ENCODE results near the gene CCNY.
"Not testable (repeated sequence)": the region's sequence is repeated elsewhere in the genome, so short reads cannot be mapped to it uniquely, and the experiment has no call there.

CCNY gene

DNA sequence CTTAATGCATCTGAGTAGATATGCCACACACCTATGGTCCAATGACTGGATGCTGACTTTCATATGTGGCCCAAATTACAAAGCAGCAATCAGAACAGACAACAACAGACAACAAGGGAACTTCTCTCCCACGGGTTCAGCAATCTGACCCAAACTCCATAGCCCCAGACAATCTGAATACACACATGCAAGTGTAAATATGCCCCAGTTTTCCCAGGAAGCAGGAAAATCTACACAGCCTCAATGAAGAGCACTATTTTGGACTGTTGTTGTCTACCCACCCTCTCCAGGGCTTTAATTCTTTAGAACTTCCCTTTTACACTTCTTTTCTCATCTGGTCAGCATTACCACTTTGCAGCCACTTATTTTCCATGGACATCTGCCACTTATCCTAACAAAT, 2.0 kb upstream of the CCNY start:
- no peak for DNase-seq (ENCODE audit: low read depth)

DNA sequence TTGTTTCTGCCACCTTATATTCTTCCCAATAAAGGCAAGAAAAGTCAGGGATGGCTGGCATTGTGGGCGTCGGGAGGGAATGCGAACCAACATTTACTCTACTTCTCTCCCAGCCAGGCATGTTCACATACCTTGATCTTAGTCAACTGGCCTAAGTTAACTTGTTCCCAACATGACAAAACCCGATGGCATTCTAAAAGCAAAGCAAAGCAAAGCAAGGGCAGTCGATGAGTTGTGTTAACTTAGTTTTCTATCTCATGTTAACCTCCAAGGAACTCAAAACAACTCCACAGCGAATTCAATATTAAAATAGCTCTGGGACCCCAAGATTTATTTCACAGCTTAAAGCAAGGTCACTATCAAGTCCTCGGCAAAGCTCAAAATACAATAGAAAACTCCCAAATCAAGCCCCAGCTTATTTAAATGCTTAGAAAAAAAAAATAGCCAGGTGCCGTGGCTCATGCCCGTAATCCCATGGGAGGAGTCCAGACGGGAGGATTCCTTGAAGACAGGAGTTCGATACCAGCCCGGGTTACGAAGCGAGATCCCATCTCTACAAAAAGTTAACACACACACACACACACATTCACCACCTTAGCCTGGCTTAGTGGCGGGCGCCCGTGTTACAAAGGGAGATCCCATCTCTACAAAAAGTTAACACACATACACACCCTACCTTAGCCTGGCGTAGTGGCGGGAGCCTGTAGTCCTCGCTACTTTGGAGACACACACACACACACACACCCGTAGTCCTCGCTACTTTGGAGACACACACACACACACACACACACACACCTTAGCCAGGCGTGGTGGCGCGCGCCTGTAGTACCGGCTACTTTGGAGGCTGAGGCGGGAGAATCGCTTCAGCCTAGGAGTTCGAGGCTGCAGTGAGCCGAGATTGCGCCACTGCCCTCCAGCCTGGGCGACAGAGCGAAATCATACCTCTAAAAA, 901 bp upstream of the CCNY start:
- DNase-seq (ENCODE audit: low read depth): no peak

- no peak for DNase-seq (ENCODE audit: low read depth)
These were observed 863 bp downstream of the CCNY start for GRCh38 chr10:35336921-35337823.

- no peak for DNase-seq (ENCODE audit: low read depth)
These were observed 3.6 kb downstream of the CCNY start for GRCh38 chr10:35339942-35340341.

- no peak for DNase-seq (ENCODE audit: low read depth)
These were observed 4.7 kb downstream of the CCNY start for GRCh38 chr10:35340975-35341374.

GRCh38 chr10:35341521-35341920, 5.2 kb downstream of the CCNY start:
- no peak for DNase-seq (ENCODE audit: low read depth)

DNA sequence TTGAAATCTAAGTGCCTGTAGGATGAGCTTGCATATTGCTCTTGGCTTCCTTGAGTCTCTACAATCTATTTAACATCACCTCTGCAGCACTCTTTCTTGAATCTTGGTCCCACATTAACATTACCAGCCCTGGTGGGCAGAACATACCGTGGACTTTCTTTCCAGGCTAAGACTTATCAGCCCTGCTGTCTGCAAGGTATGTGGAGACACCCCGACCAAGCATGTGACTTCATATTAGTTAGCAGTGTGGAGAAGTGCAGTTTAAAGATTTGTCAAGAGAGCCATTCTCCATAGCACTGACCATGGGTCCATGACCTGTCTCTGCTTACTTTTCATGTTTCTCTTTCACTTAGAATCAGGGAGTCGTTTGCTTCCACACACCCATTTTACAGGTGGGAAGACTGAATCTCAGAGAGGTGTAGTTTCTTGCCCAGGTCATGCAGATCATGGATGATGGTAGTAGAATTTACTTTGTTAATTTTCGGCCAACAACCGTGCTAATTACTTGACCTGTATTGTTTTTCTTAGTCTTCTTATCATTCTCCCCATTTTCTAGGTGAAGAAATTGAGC, 6.0 kb downstream of the CCNY start:
- DNase-seq (ENCODE audit: low read depth): no peak

DNA sequence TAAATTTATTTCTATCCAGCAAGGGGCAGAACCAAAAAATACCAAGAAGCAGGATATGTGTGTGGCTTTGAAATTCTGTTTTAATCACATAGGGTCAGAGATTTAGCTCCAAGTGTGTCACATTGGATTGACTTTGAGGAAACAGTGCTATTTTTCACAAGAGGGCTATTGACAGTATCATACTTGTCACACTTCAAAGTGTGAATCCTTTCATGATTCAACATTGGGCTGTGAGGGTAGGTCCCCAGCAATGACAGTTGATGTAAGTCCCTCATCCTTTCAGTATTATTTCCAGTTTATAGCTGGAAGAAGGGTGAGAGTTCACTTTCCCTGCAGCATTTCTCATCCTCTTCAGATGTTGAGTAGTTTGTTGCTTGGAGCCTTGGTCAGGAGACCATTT, 7.4 kb downstream of the CCNY start:
- DNase-seq (ENCODE audit: low read depth): no peak

DNA sequence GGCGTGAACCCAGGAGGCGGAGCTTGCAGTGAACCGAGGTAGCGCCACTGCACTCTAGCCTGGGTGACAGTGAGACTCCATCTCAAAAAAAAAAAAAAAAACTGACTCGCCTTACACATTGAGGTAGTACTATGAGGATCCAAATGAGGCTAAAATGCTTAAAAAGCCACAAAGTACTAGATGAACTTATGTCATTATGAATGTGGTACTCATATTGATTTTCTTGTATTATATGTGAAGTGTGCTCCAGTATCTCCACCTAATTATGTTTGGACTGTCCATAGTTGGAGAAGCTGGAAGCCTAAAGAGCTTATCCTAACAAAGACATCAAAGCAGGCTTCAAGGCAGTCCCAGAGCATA, 9.1 kb downstream of the CCNY start:
- no peak for DNase-seq (ENCODE audit: low read depth)

DNA sequence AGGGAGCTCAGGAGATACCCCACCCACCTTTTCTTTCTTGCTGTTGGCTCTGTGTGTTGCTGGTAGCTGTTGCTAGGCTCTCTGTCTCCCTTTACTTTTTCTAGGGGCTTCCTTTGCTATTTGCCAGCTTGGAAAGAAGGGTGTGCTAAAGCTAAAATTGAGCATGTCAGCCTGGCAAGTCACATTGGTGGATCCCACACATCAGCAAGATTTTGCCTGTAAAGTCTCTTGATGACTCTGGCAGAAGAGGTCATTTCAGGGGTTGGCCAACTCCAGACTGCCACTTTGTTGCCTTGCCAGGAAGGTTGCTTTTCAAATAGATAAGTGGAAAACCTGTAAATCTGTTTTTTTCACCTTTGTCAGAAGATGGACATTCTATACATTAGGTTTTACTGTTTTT, 9.9 kb downstream of the CCNY start:
- DNase-seq (ENCODE audit: low read depth): no peak

DNA sequence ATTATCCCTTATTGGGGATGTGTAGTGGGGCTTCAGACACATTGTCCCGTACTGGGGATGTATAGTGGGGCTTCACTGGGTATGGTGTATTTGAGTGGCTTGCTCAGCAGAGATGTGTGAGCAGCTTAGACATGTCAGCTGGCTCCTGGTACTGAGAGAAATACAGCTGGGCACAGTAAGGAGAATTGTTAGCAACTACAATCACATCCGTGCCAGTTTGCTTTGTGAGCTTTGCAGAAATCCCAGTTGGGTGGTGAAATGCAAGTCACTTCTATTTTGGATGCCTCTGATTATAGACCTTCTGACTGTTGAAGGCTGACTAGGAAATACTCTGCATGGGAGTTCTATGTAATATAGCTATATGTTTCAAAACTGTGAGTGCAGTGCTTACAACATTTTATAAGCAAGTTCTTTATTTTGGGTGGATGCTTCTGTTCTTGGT, 10.8 kb downstream of the CCNY start:
- no peak for DNase-seq (ENCODE audit: low read depth)

- no peak for DNase-seq (ENCODE audit: low read depth)
These were observed 11.7 kb downstream of the CCNY start for GRCh38 chr10:35347899-35348608.

- DNase-seq (ENCODE audit: low read depth): no peak
These were observed 12.5 kb downstream of the CCNY start for GRCh38 chr10:35348609-35349388.

- no peak for DNase-seq (ENCODE audit: low read depth)
These were observed 13.1 kb downstream of the CCNY start for GRCh38 chr10:35349389-35349915.

DNA sequence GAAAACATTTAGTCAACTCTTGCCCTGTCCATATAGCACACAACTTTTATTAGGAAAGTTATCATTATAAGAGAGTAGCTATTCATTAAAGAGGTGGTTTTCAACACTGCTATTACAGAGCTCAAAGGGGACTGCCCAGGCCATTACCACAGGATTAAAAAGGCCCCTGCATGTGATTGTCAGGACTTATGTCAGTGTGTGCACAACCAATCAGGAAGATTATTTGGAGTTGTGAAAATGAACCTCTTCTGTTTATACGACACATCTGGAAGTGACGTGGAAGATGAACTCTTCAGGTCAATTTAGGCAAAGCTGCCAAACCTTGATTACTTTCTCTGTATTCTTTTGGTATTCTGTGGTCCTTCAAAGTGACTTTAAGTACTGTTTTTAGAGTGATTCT, 14.7 kb downstream of the CCNY start:
- DNase-seq (ENCODE audit: low read depth): no peak

- DNase-seq (ENCODE audit: low read depth): no peak
These were observed 15.8 kb downstream of the CCNY start for GRCh38 chr10:35352097-35352496.

GRCh38 chr10:35352512-35352911, 16.2 kb downstream of the CCNY start:
- no peak for DNase-seq (ENCODE audit: low read depth)

GRCh38 chr10:35353395-35353794, 17.1 kb downstream of the CCNY start:
- DNase-seq (ENCODE audit: low read depth): no peak

DNA sequence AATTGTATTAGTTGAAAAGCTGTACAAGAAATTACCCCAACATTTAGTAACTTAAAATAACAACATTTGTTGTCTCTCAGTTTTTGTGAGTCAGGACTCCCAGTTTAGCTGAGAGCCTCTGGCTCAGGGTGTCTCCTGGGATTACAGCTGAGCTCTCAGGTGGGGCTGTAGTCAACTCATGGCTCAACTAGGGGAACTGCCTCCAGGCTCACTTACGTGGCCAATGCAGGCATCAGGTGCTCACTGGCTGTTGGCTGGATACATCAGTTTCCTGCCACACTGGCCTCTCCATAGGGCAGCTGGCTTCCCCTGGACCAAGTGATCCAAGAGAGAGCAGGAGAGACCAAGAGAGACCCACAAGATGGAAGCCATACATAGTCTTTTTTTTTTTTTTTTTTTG, 17.5 kb downstream of the CCNY start:
- DNase-seq (ENCODE audit: low read depth): no peak

- not testable (repeated sequence) for DNase-seq (ENCODE audit: low read depth)
These were observed 17.9 kb downstream of the CCNY start for GRCh38 chr10:35354257-35354656.

Data from HS-5 (cell line).